Subcutaneous abdominal adipose tissue (tissue), 5 donors: ENCODE results near the gene ENTPD8.

Source experiments
- H3K27ac ChIP-seq: one replicate; pipeline ENCODE4 v1.7.0; 2013; ENCODE audit warnings: low read depth, mild to moderate bottlenecking, inconsistent platforms, low read length, moderate library complexity
- H3K27me3 ChIP-seq, 5 donors: one replicate each; pipeline ENCODE4 v1.7.0; 2013; ENCODE audit warnings: low read length in 5 of 5, inconsistent platforms in 1 of 5; ENCODE audit not compliant: control insufficient read depth in 5 of 5, insufficient read depth in 4 of 5
- H3K36me3 ChIP-seq, 5 donors: one replicate each; pipeline ENCODE4 v1.7.0; 2013; ENCODE audit warnings: low read length in 5 of 5; ENCODE audit not compliant: control insufficient read depth in 5 of 5, insufficient read depth in 5 of 5
- H3K4me1 ChIP-seq, 5 donors: one replicate each; pipeline ENCODE4 v1.7.0; 2013; ENCODE audit warnings: low read length in 5 of 5, mild to moderate bottlenecking in 3 of 5, moderate library complexity in 1 of 5; ENCODE audit not compliant: control insufficient read depth in 5 of 5, insufficient read depth in 5 of 5
- H3K4me3 ChIP-seq, 5 donors: one replicate each; pipeline ENCODE4 v1.7.0; 2013; ENCODE audit warnings: low read length in 5 of 5, low read depth in 1 of 5
- H3K9ac ChIP-seq, 5 donors: one replicate each; pipeline ENCODE4 v1.7.0; 2013; ENCODE audit warnings: low read length in 5 of 5, mild to moderate bottlenecking in 4 of 5, moderate library complexity in 3 of 5
- H3K9me3 ChIP-seq, 5 donors: one replicate each; pipeline ENCODE4 v1.7.0; 2013; ENCODE audit warnings: low read length in 5 of 5; ENCODE audit not compliant: control insufficient read depth in 5 of 5
- donor health status: healthy.
- donor health status: healthy.
- donor health status: healthy.
- donor health status: healthy.
- donor health status: healthy.

The ENTPD8 gene

GRCh38 chr9:137458194-137459151 lies 17.3 kb upstream of the ENTPD8 start:
- H3K4me3 ChIP-seq = peak overlapping the region in 4 of 5 donors; percentile 47 to 71 (median 62)
- no peaks in the 10 kb centered on the region for H3K9me3 ChIP-seq
- H3K27ac ChIP-seq = no peak overlapping the region
- peaks cover 0 to 59% (median 40%) of the 10 kb centered on the region in 5 donors for H3K4me1 ChIP-seq
- H3K27me3 ChIP-seq = no peaks in the 10 kb centered on the region
- H3K36me3 ChIP-seq = peaks cover 0 to 40% (median 16%) of the 10 kb centered on the region in 5 donors
- H3K9ac ChIP-seq = peak overlapping the region in 4 of 5 donors; percentile 29 to 73 (median 66)

- Histone ChIP-seq H3K4me3 (peak overlapping the region in 1 of 5 donors; percentile 71), H3K9ac (no peak overlapping the region)
These were observed 16.4 kb upstream of the ENTPD8 start for GRCh38 chr9:137457406-137458193.

GRCh38 chr9:137456864-137457405 lies 15.8 kb upstream of the ENTPD8 start:
- Histone ChIP-seq H3K27me3 (no peaks in the 10 kb centered on the region), H3K9ac (no peak overlapping the region), H3K27ac (no peak overlapping the region), H3K36me3 (peaks cover 0 to 27% (median 9%) of the 10 kb centered on the region in 5 donors), H3K4me3 (no peak overlapping the region), H3K9me3 (no peaks in the 10 kb centered on the region), H3K4me1 (peaks cover 0 to 60% (median 45%) of the 10 kb centered on the region in 5 donors)

More at GRCh38 chr9:137457406-137458193, 16.4 kb upstream of the ENTPD8 start:
- Histone ChIP-seq H3K4me1 (peaks cover 0 to 60% (median 45%) of the 10 kb centered on the region in 5 donors), H3K27me3 (no peaks in the 10 kb centered on the region), H3K36me3 (peaks cover 0 to 32% (median 10%) of the 10 kb centered on the region in 5 donors), H3K27ac (no peak overlapping the region), H3K9me3 (no peaks in the 10 kb centered on the region)

GRCh38 chr9:137456061-137456863 lies 15.1 kb upstream of the ENTPD8 start:
- H3K9me3 ChIP-seq = no peaks in the 10 kb centered on the region

GRCh38 chr9:137455359-137455991 lies 14.3 kb upstream of the ENTPD8 start:
- no peak overlapping the region for H3K27ac ChIP-seq
- no peaks in the 10 kb centered on the region for H3K27me3 ChIP-seq
- peak overlapping the region in 1 of 5 donors; percentile 61 for H3K4me3 ChIP-seq
- peaks cover 0 to 17% (median 5%) of the 10 kb centered on the region in 5 donors for H3K36me3 ChIP-seq
- peak overlapping the region in 1 of 5 donors; percentile 35 for H3K9ac ChIP-seq
- H3K4me1 ChIP-seq = peaks cover 0 to 60% (median 45%) of the 10 kb centered on the region in 5 donors
- H3K9me3 ChIP-seq = no peaks in the 10 kb centered on the region

More at GRCh38 chr9:137456061-137456863, 15.1 kb upstream of the ENTPD8 start:
- peaks cover 0 to 60% (median 45%) of the 10 kb centered on the region in 5 donors for H3K4me1 ChIP-seq
- no peaks in the 10 kb centered on the region for H3K27me3 ChIP-seq
- peak overlapping the region in 1 of 5 donors; percentile 35 for H3K9ac ChIP-seq
- peaks cover 0 to 22% (median 6%) of the 10 kb centered on the region in 5 donors for H3K36me3 ChIP-seq
- H3K27ac ChIP-seq = no peak overlapping the region
- no peak overlapping the region for H3K4me3 ChIP-seq

- Histone ChIP-seq H3K27me3 (no peaks in the 10 kb centered on the region), H3K4me3 (peak overlapping the region; percentile 42 to 61 (median 55)), H3K36me3 (peaks cover 0 to 20% (median 7%) of the 10 kb centered on the region in 5 donors), H3K4me1 (peaks cover 0 to 56% (median 42%) of the 10 kb centered on the region in 5 donors), H3K9ac (peak overlapping the region in 2 of 5 donors; percentile 53 to 73), H3K9me3 (no peaks in the 10 kb centered on the region), H3K27ac (peak overlapping the region; percentile 41)
These were observed 13.6 kb upstream of the ENTPD8 start for GRCh38 chr9:137454597-137455358.

GRCh38 chr9:137454145-137454596 lies 13.0 kb upstream of the ENTPD8 start:
- Histone ChIP-seq H3K36me3 (peaks cover 0 to 26% (median 10%) of the 10 kb centered on the region in 5 donors), H3K4me3 (peak overlapping the region; percentile 42 to 61 (median 55)), H3K27ac (peak overlapping the region; percentile 41), H3K4me1 (peaks cover 0 to 51% (median 38%) of the 10 kb centered on the region in 5 donors), H3K27me3 (no peaks in the 10 kb centered on the region), H3K9ac (peak overlapping the region in 2 of 5 donors; percentile 53 to 73), H3K9me3 (no peaks in the 10 kb centered on the region)

GRCh38 chr9:137453643-137454081 lies 12.5 kb upstream of the ENTPD8 start:
- Histone ChIP-seq H3K36me3 (peaks cover 0 to 29% (median 14%) of the 10 kb centered on the region in 5 donors), H3K4me1 (peaks cover 0 to 50% (median 36%) of the 10 kb centered on the region in 5 donors), H3K27ac (no peak overlapping the region), H3K4me3 (peak overlapping the region in 4 of 5 donors; percentile 26 to 46 (median 42)), H3K9ac (peak overlapping the region in 1 of 5 donors; percentile 35), H3K9me3 (no peaks in the 10 kb centered on the region), H3K27me3 (no peaks in the 10 kb centered on the region)
